ENCODE data around the gene KYAT1.

Gene KYAT1

DNA sequence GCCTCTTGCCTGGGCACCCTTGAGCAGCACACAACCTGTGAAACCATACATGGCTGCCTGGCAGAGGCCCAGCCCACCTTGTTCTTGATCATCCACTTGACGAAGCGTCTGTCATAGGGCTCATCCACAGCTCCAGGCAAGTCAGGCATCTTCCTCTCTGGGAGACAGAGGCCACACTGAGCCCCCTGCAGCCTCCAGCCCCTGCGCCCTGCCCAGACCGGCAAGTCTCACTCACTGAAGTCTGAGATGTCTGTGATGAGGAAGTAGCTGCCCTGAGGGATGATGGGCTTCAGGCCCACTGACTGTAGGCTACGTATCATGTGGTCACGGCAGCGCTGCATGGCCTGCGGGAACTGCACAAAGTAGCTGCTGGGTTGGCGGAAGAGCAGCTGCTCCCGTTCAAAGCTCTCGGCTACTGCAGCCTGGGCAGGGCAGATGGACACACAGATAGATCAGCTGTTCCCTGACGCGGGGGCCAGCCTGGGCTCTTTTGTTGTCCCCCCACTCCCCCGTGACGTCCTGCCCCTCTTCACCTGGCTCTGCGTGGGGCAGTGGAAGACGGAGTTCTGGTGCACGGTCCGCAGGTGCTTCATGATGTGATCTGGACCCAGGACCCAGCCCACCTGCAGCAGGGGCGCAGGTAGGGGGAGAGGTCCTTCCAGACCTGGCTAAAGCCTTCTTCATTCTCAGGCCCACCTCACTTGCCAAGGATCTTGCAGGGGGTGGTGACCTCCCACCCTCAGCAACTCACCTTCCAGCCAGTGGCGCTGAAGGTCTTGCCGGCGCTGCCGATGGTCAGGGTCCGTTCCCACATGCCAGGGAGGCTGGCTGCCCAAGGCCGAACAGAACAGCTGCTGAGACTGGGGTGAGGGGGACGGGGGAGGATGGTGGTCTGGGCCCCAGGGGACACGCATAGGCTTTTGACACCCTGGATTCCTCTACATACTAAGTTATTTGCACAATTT, 46.2 kb downstream of the KYAT1 start:
- DNase-seq: no peak

DNA sequence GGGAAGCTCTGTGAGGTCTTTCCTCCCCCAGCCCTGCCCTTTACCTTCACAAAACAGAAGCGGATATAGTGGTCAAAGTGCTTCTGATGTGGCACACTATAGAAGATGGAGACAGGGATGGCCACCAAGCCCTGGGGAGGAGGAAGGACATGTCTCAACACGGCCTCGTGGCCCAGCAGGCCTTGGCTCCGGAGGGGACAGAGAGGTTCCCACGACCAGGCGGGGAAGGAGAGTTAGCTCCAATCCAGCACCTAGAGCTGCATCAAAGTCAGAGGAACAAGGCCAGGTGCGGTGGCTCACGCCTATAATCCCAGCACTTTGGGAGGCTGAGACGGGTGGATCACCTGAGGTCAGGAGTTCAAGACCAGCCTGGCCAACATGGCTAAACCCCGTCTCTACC, 48.1 kb downstream of the KYAT1 start:
- DNase-seq: no peak

DNA sequence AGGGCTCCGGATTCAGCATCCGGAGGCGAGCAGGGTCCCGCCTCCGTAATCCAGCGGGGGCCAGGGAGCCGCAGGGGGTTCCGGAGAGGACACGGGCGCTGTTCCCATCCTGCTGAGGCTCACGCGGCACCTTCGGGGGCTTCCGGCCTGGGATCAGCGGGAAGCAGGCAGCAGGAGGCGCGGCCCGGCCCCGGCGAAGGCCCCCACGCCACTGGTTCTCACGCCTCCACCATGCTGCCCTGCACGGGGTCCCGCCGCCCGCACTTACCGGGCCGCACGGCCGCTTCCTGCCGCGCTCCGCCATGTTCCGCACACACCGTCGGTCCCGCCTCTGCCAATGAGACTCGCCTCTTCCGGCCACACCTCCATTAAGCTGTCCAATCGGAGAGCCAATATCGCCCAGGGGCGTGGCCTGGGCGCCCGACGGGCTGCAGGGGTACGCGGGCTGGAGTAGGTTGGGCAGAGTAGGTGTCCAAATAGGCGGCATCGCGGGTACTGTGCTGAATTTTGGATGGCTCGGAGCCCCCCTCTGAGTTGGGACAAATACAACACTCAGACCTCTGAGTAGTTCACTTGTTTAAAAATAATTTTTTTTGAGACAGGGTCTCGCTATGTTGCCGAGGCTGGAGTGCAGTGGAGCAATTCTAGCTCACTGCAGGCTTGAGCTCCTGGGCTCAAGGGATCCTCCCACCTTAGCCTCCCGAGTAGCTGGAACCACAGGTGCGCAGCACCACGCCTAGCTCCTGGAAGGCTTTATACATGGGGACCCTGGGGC, 52.1 kb downstream of the KYAT1 start, which contains the start of gene SPOUT1:
SPOUT1 (minus strand) TSS at position 318 of the 775 bp plus-strand sequence; CDS start at position 304, 14 bp downstream.
- peak; percentile 95 for DNase-seq

DNA sequence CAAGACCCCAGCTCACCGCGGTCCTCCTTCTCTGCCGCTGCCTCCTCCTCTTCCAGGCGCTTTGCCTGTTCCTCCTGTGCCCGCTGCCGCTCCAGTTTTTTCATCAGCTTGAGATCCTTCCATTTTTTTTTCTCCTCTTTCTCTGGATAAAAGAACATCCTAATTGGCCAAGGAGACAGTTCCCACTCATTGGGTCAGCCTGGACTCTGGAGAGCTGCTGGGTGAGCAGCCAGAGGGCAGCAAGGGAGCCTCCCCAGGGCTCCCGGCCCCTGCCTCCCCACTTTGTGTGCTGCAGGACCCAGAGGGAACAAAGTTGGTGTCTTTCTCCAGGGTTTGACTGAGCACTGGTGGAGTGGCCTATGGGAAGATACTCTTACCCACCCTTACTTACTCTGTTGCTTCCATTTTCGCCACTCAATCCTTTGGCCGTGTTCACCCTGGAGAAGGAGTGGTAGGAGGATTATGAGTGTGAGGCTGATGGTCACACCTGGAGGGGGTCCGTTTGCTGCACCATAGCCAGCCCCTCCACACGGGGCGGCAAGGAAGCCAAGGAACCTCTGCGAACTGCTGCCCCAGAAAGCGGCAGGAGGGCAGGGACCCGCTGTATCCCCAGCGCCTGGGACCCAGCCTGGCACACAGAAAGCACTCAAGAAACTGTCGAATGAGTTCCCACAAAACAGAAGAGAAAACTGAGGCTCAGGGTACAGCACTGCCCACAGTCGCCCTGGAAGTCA, 52.9 kb downstream of the KYAT1 start:
- peak; percentile 20 for DNase-seq

DNA sequence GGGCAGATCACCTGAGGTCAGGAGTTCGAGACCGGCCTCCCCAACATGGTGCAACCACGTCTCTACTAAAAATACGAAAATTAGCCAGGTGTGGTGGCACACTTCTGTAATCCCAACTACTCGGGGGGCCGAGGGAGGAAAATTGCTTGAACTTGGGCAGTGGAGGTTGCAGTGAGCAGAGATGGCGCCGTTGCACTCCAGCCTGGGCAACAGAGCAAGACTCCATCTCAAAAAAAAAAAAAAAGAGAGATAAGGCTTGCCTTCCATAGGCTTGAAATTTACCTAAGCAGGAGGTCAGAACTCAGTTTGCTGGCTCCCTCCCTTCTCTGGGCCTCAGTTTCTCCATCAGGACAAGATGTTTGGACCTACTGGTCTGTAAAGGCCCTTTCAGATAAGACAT, 53.5 kb downstream of the KYAT1 start:
- no peak for DNase-seq

DNA sequence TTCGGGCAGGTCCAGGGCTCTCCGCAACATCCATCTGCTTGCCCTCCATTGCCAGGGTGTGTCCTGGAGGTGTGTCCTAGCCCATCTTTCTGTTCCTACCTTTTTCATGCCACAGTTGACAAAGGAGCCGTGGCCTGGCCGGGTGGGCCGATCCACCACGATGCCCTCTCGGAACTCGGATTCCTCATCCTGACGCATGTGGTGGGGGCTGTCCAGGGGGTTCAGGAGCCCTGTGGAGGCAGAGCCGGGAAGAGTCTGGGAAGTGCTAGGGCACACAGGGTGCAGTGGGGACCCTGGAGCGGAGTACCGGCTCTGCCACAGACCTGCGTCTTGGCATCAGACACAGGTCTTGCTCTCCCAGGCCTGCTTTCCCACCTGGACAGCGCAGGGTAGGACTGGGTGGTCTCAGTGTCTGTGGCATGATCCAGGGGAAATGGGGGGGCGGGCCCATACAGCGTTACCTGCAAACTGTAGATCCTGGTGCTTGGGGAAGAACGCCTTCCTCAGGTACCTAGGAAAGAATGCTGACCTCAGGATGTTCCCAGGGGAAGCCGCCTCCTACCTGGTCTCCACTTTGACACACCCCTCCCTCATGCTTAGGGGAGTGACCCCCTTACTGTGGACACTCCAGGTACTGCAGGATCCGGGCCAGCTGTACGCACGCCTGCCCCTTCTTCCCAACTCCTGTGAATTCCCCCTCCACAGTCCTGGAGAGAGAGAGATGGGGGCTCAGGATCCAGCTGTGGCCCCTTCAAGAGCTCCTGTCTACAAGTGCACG, 55.6 kb downstream of the KYAT1 start:
- no peak for DNase-seq

DNA sequence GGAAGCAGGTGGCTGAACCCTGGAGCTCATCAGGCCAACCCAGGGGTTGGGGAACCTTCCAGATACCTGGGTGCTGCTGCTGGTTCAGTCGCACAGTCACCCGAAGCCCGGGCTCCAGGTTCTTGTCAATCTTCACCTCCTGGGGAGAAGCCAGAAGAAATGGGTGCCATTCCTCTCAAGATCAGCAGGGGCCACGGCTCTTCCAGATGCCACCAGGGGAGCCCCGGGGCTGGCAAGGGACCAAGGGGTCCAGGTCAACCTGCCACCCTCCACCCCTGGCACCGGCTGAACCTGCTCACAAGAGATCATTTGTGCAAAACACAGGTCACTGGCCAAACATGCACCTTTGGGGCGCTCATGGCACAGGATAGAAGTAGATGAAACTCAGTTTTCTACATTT, 56.8 kb downstream of the KYAT1 start:
- no peak for DNase-seq

DNA sequence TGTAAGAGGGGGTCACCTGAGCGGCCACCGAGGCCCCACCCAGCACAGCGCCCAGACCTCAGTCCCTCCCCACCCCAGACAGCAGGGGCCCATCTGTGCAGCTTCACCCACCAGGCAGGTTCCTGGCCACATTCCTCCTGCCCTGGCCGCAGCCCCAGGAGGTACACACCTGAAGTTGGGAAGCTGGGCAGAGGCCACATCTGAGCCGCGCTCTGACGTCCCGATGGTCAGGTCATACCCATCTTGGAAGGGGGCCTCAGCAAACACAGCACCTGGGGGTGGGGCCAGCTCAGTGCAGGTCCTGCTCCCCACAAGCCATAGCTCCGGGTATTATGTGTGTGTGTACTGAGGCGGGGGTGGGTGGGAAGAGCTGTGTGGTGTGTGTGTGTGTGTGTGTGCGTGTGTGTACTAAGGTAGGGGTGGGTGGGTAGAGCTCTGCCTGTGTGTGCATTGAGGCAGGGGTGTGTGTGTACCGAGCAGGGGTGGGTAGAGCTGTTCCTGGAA, 57.8 kb downstream of the KYAT1 start:
- DNase-seq: no peak

DNA sequence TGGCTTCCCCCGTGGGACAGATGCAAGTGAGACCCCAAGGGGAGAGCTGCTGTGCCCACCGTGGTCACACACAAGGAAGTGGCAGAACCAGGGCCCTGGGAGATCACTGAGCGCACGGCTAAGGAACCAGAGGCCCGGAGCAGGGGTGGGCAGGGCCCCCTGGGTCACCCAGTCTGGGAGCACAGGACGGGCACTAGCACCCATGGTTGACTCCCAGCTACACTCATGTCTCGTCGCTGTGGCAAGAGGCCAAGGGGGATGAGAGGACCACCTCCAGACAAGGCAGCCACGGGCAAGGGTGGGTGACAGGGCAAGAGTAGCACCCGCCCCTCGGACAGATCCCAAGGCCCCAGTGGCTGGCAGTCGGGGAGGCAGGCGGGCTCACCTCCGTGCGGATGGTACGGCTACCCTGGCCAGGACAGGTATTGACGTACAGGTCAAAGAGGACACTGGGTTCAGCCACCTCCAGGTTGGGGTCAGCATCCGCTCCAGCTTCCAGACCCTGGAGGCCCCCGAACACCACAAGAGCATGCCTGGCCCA, 58.3 kb downstream of the KYAT1 start:
- no peak for DNase-seq

DNA sequence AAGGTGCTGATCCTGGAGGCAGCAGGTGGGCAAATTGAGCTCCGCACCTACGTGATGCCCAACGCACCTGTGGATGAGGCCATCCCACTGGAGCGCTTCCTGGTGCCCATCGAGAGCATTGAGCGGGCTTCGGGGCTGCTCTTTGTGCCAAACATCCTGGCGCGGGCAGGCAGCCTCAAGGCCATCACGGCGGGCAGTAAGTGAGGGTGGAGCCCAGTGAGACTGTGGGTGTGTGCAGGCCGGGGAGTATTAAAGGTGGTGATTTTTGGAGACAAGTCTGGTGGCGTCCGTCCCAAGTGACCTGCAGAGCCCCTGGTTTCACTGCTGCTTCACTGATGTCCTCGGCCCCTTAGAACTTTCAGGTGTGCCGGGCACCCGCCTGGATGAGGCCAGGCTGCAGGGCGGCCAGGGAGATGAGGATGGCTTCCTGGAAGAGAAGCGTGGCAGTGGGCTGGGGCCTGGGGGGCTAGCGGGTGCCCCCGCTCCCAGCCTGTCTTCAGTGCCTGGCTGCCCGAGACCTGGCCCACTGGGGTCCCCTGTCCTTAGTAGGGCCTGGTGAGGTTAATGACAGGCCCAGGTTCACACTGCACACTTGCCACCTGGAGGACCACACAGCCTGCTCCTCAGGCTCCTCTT, 59.2 kb downstream of the KYAT1 start:
- DNase-seq: no peak

DNA sequence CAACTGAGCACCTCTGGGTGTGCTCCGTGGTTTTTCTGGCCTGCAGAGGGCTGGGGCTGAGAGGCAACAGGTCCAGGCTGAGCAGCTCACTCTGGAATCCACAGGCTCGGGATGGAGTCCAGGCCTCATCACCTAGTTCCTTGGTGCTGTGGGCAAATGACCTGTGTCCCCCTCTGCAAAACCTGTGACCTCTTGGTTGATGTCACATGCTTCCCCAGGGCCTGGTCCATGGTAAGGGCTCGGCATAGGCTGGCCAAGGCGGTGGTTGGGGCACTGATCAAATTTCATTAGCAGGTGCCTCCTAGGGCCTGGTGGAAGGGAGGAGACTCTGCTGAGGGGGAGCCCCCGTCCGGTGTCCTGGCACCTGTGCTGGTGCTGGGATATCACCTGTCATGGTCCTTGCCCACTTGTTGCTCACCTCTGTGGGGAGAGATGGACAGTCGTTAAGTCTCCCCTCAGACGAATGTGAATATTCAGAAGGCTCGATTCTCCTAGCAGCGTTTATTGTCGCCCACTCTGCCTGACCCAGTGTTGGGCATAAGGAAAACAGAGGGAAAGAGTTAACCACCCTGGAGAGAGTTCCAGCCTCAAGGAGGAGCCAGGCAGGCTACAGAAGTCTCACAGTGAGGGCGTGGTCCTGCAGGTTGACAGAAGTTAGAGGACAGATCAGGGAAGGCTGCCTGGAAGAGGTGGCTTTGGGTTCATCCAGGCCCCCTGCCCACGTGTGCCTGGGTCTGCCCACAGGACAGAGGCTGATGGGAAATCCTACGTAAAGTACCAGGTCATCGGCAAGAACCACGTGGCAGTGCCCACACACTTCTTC, 60.0 kb downstream of the KYAT1 start:
- no peak for DNase-seq

DNA sequence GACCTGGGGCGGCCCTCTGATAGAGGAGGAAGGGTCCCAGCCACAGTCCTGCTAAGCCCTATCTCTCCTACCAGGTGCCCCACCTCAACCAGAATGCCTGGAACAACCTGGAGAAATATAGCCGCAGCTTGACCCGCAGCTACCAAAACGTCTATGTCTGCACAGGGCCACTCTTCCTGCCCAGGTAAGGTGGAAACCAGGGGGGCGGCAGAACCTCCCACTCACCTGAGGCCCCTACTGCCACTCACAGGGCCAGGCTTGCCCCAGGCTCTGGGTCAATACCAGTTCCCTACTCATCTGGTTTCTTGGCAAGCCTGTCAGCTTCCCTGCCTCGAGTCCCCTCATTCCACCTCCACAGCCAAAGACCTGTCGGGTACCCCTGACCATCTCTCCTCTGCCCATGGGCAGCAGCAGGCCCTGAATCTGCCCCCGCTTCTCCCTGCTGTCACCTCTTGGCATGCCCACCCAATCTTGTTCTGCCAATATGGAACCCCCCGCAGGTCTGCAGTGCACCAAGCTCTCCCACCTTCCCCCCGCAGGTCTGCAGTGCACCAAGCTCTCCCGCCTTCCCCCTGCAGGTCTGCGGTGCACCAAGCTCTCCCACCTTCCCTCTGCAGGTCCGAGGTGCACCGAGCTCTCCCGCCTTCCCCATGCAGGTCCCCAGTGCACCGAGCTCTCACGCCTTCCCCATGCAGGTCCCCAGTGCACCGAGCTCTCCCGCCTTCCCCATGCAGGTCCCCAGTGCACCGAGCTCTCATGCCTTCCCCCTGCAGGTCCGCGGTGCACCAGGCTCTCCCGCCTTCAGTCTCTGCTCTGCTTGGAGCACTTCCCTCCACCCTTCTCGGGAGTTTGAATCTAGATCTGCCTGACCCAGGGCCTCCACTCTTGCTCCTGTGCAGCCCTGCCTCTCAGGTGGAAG, 60.8 kb downstream of the KYAT1 start:
- no peak for DNase-seq

DNA sequence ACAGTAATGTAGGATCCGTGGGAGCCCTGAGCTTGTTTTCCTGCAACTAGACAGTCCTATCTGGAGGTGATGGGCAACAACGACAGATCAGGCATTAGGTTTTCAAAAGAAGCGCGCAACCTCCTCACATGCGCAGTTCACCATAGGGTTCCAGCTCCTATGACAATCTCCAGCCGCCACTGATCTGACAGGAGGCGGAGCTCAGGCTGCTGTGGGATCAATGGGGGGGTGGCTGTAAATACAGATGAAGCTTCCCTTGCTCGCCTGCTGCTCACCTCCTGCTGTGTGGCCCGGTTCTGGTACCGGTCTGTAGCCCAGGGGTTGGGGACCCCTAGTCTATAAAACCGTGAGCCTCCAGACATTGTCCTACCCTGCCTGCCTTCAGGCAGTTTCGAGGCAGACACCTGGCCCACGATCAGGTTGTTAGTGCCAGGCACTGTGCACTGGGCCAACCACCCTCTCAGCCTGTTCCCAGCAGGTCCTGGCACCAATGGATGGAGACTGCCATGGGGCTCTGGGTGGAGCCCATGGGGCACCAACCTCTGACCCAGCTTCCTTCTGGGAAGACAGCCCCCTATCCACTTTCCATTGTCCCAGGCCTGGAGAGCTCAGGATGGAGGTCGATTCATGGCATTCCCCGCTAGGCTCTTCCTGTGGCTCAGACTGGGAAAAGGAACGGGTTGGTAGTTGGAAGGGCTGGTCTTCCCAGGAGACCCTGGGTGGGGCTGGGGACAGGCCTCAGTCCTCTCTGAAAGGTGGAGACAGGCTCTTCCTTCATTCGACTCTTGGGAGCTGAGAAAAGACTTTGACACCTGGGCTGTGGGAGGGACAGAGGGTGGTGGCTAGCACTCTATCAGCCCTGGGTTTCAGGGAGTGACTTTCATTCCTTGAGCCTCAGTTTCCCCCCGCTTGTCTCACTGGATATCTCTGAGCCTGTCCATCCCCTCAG, 61.8 kb downstream of the KYAT1 start:
- DNase-seq: peak; percentile 37

DNA sequence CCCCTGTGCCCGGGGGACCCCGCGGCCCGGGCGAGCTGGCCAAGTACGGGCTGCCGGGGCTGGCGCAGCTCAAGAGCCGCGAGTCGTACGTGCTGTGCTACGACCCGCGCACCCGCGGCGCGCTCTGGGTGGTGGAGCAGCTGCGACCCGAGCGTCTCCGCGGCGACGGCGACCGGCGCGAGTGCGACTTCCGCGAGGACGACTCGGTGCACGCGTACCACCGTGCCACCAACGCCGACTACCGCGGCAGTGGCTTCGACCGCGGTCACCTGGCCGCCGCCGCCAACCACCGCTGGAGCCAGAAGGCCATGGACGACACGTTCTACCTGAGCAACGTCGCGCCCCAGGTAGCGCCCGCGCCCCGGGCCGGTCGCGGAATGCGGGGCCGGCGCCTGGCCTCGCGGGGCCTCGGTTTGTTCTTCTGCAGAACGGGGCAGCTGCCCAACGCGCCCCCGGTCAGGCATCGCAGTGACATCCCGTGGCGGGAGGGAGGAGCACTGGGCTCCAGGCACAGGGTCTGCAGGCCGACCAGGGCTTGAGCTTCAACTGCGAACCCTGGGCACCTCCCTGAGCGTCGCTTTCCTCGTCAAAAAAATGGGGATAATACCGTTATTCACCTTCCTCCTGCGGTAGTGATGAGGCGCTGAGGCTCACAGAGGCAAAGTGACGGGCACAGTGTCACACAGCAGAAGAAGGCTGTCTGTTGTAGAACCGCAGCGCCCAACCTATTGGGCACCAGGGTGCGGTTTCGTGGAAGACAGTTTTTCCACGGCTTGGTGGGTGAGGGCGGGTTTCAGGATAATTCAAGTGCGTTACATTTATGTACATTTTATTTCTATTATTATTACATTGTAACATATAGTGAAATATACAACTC, 62.7 kb downstream of the KYAT1 start:
- DNase-seq: peak; percentile 50

DNA sequence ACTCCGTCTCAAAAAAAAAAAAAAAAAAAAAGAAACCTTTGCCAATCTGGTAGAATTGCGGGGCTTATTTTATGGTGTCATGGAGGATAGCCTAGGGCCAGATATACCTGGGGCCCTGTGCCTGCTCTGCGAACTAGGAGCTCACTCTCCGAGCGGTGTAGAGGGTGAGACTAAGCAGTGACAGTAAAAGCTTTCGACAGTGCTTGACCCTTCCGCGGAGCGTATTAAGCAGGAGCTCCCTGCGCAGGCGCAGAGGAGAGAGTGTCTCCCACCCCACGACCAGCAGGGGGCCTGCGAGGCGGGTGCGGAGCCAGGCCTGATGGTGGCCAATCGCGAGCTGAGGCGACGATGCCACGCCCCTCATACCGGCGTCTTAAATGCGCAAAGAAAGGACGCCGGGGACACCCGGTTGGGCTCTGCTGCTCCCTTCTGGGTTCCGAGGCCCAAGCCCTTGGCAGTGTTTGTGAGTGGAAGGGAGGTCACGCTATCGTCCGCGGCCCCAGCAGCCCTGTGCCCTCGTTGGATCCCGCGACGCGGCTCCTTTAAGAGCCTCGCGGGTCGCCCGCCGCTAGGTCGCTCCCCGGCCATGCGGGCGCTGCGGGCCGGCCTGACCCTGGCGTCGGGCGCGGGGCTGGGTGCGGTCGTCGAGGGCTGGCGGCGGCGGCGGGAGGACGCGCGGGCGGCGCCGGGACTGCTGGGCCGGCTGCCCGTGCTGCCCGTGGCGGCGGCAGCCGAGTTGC, 63.5 kb downstream of the KYAT1 start, which contains the start of gene ENDOG:
ENDOG (plus strand) TSS at position 402 of the 740 bp plus-strand sequence; CDS start at position 587, 185 bp downstream.
- DNase-seq: peak; percentile 98

DNA sequence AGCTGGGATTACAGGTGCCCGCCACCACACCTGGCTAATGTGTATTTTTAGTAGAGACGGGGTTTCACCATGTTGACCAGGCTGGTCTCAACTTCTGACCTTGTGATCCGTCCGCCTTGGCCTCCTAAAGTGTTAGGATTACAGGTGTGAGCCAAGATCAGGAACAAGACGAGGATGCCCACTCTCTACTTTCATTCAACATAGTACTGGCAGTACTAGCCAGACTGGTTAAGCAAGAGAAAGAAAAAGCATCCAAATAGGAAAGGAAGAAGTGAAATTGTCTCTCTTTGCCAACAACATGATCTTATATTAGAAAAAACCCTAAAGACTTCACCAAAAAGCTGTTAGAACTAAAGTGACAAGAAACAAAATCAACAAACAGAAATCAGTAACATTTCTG, 70.9 kb downstream of the KYAT1 start:
- DNase-seq: no peak
